GM18873 (cell line): Measurements from ENCODE around the gene KLC3.
"Not testable (repeated sequence)": the region's sequence is repeated elsewhere in the genome, so short reads cannot be mapped to it uniquely, and the experiment has no call there.

Experiments used
- ATAC-seq: cut with Tn5 transposase; IDR thresholded peaks from one replicate; pipeline ENCODE4 v1.9.1; 2021; ENCODE audit warnings: mild to moderate bottlenecking, moderate library complexity, moderate number of reproducible peaks; ENCODE audit not compliant: unreplicated experiment, low FRiP score

Gene KLC3

DNA sequence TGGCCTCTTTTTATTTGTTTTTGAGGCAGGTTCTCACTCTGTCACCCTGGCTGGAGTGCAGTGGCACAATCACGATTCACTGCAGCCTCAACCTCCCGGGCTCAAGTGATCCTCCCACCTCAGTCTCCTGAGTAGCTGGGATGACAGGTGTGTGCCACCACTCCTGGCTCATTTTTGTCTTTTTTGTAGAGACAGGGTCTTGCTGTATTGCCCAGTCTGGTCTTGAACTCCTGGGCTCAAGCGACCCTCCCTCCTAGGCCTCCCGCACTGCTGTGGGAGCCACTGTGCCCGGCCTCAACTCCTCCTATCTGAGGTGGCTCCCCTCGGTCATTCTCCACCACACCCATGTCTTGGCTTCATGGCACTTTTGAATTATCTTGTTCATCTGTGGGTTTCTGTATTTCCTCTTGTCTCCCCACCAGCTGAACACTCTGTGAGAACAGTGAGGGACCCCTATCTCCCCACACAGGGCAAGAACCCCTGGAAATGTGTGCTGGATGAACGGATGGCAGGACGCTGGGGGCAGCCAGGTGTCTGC is 25.8 kb upstream of the KLC3 start:
- no peak for ATAC-seq

DNA sequence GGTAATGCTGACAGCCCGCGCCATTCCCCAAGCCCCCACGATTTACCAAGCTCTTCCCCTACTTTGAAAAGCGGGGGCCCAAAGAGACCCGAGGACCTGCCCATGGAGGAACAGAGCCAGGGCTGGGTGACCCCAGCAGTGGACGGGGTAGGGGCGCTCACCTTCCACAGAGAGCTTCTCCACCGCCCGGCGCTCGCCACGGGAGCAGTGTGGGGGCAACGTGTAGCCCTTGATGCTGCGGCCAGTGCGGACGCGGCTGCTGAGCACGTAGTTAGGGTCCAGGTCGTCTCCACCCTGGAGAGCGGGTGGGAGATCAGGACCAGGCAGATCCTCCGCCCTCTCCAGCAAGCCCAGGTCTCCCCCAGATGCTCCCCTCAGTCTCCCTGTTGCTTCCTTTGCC is 25.2 kb upstream of the KLC3 start:
- no peak for ATAC-seq

DNA sequence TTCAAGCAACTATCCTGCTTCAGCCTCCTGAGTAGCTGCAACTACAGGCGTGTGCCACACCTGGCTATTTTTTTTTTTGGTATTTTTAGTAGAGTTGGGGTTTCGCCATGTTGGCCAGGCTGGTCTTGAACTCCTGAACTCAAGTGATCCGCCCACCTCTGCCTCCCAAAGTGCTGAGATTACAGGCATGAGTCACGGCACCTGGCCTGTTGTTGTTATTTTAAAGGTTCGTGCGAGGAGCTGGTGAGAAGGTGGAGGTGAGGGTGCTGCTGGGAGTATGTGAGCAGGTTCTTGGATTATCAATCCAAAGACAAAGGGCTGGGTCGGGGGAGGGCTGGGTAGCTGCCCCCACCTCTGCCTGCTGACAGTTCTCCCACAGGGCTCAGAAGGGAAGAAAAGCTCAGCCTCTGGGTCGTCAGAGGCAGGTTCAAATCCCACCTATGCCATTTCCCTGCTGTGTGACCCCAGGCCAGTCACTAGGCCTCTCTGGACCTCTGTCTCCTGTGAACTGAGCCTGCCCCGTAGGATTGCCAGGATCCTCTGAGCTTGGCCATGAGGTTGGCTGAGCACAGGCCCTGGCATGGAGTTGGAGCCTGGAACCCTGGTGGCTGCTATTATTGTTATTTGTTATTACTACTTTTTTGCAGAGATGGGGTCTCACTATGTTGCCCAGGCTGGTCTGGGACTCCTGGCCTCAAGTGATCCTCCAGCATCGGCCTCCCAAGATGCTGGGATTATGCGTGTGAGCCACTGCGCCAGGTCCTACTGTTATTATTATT is 19.4 kb upstream of the KLC3 start:
- ATAC-seq, result no peak

DNA sequence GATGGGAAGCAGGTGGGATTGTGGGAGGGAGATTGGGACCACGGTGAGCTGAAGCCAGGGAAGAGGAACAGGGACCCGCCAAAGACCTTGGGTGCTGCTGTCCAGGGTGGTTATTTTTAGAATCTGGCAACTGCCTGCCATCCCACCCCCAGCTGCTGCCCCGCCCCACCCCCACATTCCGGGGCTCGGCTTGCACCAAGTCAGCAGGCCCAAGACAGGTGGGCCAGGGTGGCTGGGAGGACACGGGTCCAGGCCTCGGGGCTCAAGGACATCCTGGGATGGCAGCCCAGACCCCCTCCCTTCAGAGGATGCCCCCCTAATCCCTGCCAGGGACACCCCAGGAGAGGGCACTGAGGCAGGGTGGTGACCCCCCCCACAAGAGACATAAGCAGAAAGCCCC is 18.7 kb upstream of the KLC3 start:
- ATAC-seq, result no peak

DNA sequence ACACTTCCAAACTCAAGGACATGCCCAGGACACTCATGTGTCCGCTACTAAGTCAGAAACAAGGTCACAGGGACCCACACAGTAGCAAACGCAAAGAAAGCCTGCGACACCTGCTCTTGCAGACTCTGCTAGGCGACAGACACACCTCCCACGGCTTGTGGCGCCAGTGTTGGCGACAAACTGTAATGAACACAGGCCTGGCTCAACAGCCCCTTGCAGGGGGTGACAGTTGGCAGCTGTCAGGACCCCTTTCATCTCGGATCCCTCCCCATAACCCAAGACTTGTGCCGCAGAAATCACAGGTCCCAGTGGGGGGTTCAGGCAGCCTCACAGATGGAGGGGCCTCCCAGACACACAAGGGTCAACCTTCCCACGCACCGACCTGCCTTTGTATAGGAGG is 18.2 kb upstream of the KLC3 start:
- ATAC-seq, result no peak

DNA sequence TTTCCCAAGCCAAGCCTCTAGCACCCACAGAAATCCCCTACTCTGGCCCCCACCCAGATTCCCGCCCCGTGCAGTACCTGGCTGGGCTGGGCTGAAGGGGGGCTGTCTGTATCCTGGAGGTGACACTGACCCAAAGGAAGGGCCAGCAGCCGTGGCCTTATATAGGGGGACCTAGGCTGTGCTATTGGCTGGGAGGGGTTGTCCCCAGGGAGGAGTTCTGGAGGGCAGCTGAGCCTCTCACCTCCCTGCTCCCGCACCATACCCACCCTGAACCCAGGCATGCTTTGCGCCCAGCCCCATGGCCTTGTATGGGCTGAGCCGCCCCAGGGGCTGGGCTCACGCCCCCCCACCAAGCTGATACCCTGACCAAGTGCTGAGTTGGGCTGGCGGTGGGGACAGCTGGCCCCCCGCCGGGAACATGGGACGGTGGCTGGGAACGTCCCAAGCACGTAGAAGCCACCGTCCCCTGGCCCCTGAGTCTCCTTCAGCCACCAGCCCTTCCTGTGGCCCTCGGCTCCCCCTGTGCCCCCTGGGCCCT is 17.7 kb upstream of the KLC3 start, which contains the start of gene CKM:
Gene CKM (minus strand): TSS at position 132 of the 538 bp plus-strand sequence. CDS start 3,162 bp downstream, outside the sequence.
- no peak for ATAC-seq

DNA sequence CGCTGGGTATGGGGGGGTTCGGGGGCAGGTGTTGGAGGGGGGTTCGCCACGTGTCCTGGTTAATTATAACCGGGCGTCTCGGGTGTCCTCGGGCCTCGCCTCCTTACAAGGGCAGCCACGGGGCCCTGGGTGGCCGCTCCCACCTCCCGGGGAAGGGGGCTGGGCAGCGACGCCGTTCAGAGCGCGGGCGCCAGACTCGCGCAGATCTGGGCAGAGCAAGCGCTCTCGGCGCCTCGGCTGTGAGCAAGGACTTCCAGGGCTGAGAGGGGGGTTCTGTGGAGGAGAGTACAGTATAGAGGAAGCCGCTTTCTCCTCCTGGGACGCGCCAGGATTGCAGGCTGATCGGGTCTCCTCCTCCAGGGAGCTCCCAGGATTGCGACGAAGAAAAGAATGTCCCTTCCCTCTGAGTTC is 16.9 kb upstream of the KLC3 start:
- ATAC-seq, result no peak

DNA sequence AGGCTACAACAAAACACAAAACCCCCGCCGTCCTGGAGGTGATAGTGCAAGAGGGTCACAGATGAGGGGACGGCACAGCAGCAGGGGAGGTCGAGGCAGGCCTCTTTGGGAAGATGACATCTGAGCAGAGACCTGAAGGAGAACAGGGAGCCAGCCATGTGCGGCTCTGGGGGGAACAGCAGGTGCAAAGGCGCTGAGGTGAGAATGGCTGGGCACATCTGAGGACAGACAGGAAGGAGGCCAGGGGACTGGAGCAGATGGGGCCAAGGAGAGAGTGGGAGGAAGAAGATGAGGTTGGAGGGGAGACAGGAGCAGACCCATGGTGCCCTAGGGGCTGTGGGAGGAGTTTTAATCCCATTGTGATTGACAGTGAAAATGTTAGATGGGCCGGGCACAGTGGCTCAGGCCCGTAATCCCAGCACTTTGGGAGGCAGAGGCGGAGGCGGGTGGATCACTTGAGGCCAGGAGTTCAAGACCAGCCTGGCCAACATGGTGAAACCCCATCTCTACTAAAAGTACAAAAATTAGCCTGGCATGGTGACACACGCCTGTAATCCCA is 16.1 kb upstream of the KLC3 start:
- ATAC-seq, result no peak

DNA sequence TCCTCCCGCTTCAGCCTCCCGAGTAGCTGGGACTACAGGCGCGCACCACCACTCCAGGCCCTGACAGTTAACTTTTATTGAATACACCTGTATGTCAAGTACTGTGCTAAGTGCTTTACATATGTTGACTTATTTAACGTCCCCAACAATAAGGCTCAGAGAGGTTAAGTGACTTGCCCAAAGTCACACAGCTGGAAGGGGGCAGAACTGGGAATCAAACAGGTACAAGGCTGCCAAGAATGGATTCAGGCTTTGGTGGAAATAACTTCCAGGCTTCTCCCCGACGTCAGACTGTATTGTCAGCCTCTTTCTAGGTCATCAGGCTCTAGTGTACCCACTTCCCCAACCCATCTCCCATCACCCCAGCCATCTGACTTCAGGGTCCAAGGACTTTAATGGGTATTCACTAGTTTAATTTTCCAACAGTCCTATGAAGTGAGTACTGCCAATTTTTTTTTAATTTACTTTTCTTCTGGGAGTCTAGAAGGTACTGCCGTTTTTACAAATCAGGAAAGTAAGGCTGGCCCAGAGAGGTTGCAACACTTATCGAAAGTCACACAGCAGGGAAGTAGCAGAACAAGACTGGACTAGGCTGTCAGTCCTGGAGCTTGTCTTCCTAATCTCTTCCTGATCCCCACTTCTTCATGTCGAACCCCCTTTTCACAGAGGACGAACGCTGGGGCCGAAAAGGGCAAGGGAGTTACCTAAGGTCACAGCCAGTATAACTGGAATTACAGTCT is 13.0 kb upstream of the KLC3 start:
- no peak for ATAC-seq

DNA sequence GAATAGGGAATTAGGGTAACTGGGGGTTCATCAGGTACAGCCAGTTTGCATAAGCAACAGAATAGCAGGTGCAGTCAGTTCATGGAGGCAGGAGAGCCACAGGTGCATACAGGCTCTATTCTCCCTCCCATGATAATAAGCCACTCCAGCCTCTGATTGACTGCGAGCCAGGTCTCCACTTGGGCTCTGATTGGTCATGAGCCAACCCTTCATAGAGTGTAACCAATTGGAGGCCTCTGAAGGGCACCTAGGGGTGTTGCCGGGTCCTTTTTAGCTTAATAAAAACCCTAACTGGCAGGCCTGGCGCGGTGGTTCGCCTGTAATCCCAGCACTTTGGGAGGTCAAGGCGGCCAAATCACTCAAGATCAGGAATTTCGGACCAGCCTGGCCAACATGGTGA is 9.1 kb upstream of the KLC3 start:
- no peak for ATAC-seq

DNA sequence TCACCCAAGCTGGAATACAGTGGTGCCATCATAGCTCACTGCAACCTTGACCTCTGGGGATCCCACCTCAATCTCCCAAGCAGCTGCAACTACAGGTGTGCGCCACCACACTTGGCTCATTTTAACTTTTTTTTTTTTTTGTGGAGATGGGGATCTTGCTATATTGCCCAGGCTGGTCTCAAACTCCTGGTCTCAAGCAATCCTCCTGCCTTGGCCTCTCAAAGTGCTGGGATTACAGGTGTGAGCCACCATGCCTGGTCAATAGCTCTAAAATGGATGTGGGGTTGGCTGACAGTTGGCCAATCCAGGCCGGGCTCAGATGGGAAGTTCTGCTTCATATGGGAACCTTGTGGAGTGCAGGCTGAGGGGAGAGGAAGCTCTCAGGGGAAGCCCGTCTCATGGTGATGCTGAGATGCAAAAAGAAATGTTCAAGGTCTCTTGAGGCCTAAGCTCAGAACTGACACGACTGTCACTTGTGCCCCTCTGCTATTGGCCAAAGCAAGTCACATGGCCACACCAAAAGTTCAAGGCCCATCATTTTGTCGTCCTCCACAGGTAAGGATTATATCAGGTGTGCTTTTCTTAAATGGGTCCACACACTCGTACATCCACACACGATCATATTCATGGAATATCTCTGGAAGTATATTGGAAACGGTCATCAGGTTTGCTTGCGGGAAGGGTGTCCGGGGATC is 6.8 kb upstream of the KLC3 start:
- ATAC-seq, result no peak

DNA sequence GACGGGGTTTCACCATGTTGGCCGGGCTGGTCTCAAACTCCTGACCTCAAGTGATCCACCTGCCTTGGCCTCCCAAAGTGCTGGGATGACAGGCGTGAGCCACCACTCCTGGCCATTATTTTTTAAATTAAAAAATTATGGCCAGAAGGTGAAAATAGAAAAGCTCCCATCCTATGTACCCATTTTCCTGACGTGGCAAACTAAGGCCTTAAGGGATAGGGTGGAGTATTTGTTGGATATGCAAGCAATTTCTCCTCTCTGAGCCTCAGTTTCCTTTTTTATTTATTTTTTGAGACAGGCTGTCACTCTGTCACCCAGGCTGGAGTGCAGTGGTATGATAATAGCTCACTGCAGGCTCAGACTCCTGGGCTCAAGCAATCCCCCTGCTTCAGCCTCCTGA is 5.7 kb upstream of the KLC3 start:
- not testable (repeated sequence) for ATAC-seq

DNA sequence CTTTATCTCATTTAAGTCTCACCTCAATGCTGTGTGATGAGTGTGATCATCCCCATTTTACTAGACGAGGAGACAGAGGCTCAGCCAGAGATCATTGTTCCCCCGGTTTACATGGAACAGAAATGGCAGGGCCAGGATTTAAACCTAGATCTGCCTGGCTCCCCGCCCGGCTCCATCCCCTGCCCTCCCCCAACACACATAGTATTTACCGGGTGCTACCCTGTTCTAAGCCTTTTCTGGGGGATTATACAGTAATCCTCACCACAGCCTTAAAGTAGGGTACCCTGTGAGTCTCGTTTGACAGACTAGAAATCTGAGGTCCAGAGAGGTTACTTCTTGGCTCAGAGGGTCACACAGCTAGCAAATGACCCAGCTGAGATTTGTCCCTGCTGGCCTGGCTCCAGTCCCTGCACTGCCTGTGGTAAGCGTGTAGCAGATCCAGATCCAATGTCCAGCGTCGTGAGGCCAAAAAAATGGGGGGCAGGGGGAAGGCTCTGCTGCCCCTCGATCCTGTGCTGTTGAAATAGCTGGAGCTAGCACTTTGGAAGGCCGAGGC is 3.8 kb upstream of the KLC3 start:
- no peak for ATAC-seq

DNA sequence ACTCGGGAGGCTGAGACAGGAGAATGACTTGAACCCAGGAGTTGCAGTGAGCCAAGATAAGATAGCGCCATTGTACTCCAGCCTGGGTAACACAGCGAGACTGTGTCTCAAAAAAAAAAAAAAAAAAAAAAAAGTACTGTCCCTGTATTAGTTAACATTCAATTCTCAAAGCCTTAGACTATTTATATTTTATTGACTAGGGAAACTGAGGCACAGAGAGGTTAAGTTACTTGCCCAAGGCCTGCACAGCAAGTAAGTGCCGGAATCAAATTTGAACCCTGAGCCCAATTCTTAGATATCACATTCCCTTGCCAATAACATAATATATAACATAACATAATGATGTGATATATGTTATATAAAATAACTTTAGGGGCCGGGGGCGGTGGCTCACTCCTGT is 921 bp upstream of the KLC3 start:
- no peak for ATAC-seq

DNA sequence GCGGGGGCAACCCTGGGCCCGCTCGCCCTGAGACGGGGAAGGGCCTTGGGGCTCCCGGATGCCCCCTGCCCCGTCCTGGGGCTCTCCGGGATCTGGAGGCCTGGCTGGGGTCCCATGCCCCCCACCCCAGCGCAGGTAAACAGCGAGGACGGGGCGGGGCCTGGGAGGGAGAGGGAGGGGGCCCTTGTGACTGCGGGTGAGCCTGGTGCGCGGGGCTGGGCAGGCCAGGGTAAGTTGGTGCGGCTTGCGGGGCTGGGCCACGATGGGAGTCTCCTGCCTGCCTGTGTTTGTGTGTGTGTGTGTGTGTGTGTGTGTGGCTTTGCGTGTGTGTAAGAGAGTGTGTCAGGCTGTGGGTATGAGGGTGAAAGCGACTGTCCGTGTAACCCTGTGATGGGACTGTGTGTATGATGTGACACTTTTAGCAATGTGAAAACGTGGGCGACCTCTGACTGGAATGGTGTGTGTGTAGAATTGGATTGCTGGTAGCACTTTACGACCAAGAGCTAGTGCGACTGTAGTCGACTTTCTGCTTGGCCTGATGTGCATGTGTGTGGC is 426 bp downstream of the KLC3 start:
- no peak for ATAC-seq

DNA sequence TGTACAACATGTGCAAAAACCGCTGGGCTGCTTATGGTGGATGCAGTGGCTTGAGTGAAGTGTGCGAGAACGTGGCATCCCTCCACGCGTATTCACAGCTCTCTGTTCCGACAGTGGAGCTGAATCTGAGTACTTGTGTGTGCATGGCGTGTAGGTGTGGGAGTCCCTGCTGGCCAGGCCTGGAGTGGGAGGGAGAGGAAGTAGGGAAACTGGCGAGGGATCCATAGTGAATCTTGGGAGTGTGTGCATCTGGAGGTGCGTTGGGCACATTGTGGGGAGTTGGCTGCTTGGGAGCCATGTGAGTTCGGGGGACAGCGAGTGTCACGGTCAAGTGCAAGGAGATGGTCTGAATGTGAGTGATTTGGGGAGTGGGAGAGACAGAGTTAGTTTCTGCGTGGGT is 2.4 kb downstream of the KLC3 start:
- ATAC-seq, result no peak

DNA sequence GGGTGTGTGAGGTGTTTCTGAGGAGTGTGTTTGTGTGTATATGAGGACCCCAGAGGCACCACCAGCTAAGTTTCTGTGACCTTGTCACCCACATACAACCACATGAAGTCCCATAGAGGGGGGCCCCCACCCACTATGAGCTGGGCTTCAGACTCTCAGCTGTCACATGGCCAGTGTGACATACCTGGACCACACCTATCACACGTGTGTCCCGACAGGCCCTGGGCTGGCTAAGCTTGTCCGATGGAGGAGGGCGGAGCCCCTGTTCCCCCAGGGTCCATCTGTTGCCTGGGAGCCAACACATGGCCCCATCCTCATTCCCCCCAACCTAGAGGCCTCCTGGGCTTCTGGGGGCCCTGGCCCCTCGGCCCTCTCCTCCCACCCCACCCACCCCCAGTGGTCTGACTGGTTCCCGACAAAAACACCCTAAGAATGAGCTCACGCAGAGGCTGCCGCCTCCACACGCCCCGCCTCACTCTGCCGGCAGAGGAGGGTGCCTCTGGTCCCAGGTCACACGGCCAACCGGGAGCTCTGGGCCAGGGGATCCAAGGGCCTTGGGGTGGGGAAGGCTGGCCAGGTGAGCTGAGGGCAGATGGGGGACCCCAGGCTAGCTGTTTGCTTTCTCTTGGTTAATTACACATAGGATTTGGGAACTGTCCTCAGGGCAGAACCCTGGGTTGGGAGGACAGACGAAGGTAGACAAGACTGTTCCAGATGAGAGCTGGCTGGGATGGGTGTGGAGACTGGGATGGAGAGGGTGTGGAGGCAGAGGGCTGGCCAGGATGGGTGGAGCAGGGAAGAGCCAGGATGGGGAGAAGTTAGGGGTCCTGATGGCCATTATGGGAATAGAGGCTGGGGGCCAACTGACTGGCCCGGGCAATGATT is 4.3 kb downstream of the KLC3 start:
- ATAC-seq, result no peak

DNA sequence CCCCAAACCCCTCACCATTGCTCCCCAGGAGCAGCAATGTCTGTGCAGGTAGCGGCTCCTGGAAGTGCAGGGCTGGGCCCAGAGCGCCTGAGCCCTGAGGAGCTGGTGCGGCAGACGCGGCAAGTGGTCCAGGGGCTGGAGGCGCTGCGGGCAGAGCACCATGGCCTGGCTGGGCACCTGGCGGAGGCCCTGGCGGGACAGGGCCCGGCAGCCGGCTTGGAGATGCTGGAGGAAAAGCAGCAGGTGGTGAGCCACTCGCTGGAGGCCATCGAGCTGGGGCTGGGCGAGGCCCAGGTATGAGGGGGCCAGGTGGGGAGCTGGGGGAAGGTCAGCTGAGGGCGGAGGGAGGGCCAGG is 4.9 kb downstream of the KLC3 start:
- no peak for ATAC-seq

DNA sequence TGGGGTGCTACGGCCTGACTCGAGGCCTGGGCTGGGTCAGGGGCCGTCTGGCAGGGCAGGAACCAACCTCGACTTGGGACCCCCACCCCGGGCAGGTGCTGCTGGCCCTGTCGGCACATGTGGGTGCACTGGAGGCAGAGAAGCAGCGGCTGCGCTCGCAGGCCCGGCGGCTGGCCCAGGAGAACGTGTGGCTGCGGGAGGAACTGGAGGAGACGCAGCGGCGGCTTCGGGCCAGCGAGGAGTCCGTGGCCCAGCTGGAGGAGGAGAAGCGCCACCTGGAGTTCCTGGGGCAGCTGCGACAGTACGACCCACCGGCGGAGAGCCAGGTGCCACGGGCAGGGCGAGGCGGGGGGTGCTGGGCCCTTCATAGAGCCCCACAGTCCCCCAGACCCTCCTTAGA is 5.9 kb downstream of the KLC3 start:
- no peak for ATAC-seq
